HG02943 (cell line): ENCODE measurements around the gene GSK3A.

ENCODE experiments used
- ATAC-seq: cut with Tn5 transposase; IDR thresholded peaks from one replicate; pipeline ENCODE4 v1.9.1; 2021; ENCODE audit warnings: mild to moderate bottlenecking, low read depth, moderate library complexity; ENCODE audit not compliant: unreplicated experiment

GSK3A gene

DNA sequence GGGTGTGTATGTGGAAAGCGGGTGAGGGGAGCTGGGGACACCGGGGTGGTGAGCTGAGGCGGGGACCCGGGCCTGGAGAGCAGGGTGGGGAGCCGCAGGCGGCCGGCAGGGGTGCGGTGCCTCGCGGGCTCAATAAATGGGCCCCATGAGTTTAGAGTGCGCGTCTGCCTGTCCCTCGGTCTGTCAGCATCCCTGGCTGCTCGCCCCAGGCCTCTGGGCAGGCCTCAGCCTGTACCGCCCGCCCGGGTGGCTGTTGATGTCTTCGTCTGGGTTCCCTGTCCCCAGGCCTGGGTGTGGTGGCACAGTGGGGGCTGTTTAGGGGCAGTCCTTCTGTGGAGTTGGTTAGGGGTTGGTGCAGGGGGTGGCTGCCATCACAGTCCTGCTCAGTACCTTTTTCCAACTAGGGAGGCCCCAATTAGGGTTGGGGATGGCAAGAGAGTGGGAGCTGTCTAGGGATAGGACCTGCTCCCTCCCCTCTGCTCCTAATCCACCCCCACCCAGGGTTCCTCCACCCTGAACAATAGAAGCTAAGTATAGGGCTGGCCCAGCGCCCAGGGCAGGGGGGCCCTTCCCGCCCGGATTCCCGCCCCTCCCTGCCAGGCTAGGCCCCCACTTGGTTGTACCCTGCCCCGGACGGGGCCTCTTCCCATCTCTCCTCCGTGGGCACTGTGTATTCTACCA, 38.9 kb upstream of the GSK3A start:
- no peak for ATAC-seq

- ATAC-seq, result no peak
These were observed 38.4 kb upstream of the GSK3A start for GRCh38 chr19:42280815-42281145.

GRCh38 chr19:42279902-42280814, 37.8 kb upstream of the GSK3A start:
- peak; percentile 33 for ATAC-seq

- ATAC-seq, result no peak
These were observed 36.9 kb upstream of the GSK3A start for GRCh38 chr19:42279155-42279901.

GRCh38 chr19:42278452-42279154, 36.2 kb upstream of the GSK3A start:
- ATAC-seq, result no peak

DNA sequence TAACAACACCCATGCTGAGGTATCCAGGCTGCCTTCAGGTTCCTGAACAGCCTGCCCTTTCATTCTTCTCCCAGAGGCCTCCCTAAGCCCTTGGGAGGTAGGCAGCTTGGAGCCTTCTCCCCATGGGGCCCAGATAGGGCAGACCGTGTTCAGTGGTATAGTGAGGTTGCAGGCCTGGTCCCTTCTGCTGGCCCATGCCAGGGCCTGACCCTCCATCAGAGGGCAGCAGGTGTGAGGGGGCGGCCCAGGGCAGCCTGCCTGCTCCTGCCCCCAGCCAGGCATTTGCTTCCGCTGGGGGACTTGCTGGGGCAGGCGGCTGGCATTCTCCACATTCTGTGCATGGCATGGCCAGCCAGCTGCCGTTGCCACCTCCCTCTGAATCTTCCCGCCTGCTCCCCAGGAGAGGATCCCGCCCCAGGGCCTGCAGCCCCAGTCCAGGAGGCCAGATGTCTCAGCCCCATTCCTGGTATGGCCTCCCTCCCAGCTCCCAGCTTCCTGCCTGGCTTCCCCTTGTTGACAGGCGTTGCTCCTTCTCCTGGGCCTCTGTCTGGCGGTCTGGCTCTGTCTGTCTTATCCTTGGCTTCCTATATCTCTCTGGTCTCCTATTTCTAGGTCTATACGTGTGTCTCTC, 35.5 kb upstream of the GSK3A start:
- no peak for ATAC-seq

DNA sequence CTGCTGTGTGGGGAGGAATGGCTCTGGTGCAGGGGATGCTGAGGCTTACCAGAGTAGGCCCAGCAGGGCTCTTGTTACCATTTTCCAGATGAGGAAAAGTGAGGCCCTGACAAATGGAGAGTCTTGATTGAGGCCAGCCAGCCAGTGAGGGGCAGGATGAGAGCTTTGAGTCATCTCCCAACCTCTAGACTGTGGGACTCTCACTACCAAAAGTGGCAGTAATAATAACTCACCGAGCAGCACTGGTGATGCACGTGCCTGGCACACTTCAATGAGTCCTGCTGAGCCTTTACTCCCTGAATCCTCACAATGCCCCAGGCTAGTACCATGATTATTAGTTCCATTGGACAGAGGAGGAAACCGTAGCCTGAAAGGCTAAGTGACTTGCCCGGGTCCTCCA, 34.4 kb upstream of the GSK3A start:
- ATAC-seq, result no peak

DNA sequence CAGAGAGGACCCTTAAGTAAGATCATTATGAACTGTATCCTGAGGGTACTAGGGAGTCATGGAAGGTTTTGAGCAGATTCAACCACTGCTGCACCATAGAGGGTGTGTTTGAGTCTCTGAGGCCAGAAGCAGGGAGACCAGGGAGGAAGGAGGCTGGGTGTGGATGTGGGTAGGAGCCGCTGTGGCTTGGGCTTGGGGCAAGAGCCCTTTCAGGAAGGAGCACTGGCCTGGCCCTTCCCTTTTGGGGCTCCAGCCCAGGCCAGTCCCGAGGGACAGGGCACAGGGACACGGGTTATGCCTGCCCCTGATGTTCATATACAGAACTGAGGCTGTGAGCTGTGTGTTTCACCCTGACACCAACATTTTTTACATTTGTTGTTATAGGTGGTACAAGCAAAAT, 33.9 kb upstream of the GSK3A start:
- ATAC-seq, result no peak

GRCh38 chr19:42275517-42275916, 33.1 kb upstream of the GSK3A start:
- no peak for ATAC-seq

DNA sequence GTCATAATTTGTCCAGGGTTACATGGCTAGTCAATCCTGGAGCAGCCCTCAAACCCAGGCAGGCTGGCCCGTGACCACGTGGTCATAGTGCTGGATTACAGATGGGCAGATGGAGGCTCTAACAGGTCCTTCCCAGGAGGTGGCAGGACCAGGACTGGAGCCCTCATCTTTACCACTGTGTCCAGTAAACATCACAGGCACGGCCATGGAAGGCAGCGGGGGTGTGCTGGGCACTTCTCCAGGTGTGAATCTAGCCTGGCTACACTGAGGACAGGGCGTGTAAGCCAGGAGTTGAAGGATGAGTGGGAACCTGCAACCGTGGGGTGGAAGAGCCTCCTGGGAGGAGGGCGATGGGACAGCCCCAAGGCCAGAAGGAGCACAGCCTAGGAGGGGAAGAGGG, 32.7 kb upstream of the GSK3A start:
- no peak for ATAC-seq

- no peak for ATAC-seq
These were observed 31.8 kb upstream of the GSK3A start for GRCh38 chr19:42274065-42274682.

DNA sequence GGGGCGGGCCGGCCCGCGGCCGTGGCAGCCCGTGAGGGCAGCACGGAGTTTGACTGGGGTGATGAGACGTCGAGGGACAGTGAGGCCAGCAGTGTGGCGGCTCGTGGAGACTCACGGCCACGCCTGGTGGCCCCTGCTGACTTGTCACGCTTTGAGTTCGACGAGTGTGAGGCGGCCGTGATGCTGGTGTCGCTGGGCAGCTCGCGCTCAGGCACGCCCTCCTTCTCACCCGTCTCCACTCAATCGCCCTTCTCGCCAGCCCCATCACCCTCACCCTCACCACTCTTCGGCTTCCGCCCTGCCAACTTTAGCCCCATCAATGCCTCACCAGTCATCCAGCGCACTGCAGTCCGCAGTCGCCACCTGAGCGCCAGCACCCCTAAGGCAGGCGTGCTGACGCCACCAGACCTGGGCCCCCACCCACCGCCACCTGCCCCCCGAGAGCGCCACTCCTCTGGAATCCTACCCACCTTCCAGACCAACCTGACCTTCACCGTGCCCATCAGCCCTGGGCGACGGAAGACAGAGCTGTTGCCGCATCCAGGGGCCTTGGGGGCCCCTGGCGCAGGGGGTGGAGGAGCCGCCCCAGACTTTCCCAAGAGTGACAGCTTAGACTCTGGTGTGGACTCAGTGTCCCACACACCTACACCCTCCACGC, 31.1 kb upstream of the GSK3A start:
- no peak for ATAC-seq

- ATAC-seq, result no peak
These were observed 30.6 kb upstream of the GSK3A start for GRCh38 chr19:42272989-42273406.

- no peak for ATAC-seq
These were observed 30.1 kb upstream of the GSK3A start for GRCh38 chr19:42272535-42272897.

DNA sequence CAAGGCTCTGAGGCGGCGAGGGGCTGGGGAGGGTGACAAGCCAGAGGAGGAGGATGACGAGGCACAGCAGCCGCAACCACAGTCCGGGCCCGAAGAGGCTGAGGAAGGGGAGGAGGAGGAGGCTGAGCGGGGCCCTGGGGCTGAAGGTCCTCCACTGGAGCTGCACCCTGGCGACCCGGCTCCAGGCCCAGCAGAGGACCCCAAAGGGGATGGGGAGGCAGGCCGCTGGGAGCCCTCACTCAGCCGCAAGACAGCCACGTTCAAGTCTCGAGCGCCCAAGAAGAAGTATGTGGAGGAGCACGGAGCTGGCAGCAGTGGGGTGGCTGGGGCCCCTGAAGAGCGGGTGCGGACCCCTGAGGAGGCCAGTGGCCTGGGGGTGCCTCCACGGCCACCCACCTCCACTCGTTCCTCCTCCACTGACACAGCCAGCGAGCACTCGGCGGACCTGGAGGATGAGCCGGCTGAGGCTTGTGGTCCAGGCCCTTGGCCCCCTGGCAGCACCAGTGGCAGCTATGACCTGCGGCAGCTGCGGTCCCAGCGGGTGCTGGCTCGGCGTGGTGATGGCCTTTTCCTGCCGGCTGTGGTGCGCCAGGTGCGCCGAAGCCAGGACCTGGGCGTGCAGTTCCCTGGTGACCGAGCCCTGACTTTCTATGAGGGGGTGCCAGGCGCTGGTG, 29.6 kb upstream of the GSK3A start:
- ATAC-seq, result no peak

DNA sequence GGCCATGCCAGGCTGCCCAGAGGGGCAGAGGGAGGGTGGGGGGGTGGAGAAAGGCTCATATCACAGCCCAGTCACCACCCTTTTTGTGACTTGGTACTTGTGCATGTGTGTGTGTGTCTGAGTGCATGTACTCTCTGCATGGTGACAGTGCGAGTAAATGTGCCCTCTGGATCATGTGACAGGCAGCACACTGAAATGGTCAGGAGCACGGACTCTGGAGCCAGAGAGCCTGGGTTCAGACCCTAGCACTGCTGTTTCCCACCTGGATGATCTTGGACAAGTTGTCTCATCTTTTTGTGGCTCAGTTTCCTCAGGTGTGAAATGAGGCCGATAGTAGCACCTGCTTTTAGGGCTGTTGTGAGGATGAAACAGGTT, 28.6 kb upstream of the GSK3A start:
- no peak for ATAC-seq

DNA sequence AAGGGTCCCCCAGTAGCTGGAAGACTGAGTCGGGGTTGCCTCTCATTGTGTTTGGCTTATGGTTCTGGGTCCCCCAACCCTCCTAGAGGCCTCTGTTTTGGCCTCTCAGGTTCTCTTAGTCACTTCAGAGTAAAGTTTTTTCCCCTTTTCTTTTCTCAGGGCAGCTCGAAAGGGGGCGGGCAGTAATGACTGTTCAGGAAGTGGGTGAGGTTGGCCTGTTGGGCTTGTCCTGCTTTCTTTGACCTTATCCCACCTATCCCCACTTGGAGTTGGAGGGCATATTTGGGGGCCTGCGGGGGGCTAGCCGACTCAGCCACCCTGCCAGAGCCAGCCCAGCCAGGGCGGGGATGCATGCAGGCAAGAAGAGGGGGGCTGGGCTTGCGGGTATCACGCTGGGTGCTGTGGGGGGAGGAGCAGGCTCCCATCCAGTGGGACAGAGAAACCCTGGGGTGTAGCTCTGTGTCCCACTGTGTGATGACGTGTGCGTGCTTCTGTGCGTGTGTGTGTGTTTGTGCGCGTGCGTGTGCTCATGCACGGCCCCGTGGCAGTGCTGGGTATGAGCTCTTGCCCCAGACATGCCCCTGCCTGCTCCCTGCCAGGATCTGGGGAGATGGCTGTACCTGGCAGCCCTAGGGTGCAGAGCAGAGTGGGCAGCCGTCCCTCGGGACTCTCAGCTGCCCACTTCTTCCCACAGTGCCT, 28.1 kb upstream of the GSK3A start:
- no peak for ATAC-seq
